Neutrophil (primary cell): ENCODE results near the gene MPV17L.
"Not testable (repeated sequence)": the region's sequence is repeated elsewhere in the genome, so short reads cannot be mapped to it uniquely, and the experiment has no call there.

Source experiments
- H3K27ac ChIP-seq: fragments of 200-600 bp; sonication (generic); 2 replicates; pipeline ENCODE4 v1.5.1; 2016; ENCODE audit warnings: mild to moderate bottlenecking, moderate library complexity
- H3K27me3 ChIP-seq: fragments of 200-600 bp; sonication (generic); 2 replicates; pipeline ENCODE4 v1.6.0; 2016; ENCODE audit warnings: mild to moderate bottlenecking
- H3K36me3 ChIP-seq: fragments of 200-600 bp; sonication (generic); 2 replicates; pipeline ENCODE4 v1.5.1; 2017
- H3K4me1 ChIP-seq, 2 experiments: fragments of 200-600 bp in 1 of 2; sonication (generic) in 1 of 2; 1 replicate in 1 of 2; 2 replicates in 1 of 2; pipeline versions ENCODE4 v1.5.1 to v1.6.1; 2013 to 2016; ENCODE audit warnings: low read depth in 1 of 2, low read length in 1 of 2, mild to moderate bottlenecking in 1 of 2, moderate library complexity in 1 of 2; ENCODE audit not compliant: control insufficient read depth in 1 of 2, insufficient read depth in 1 of 2
- H3K4me3 ChIP-seq, 2 experiments: fragments of 200-600 bp in 1 of 2; sonication (generic) in 1 of 2; 1 replicate in 1 of 2; 2 replicates in 1 of 2; pipeline ENCODE4 v1.5.1; 2013 to 2016; ENCODE audit warnings: low read depth in 1 of 2, low read length in 1 of 2, mild to moderate bottlenecking in 1 of 2, moderate library complexity in 1 of 2
- H3K9me3 ChIP-seq: fragments of 200-600 bp; sonication (generic); 2 replicates; pipeline ENCODE4 v1.5.1; 2016
- TF ChIP-seq, protein P1 (sequence below): fragments of 200-600 bp; sonication (generic); IDR thresholded peaks from 2 replicates; pipeline ENCODE4 v1.5.1; 2016; ENCODE audit warnings: antibody characterized with exemption

The MPV17L gene

DNA sequence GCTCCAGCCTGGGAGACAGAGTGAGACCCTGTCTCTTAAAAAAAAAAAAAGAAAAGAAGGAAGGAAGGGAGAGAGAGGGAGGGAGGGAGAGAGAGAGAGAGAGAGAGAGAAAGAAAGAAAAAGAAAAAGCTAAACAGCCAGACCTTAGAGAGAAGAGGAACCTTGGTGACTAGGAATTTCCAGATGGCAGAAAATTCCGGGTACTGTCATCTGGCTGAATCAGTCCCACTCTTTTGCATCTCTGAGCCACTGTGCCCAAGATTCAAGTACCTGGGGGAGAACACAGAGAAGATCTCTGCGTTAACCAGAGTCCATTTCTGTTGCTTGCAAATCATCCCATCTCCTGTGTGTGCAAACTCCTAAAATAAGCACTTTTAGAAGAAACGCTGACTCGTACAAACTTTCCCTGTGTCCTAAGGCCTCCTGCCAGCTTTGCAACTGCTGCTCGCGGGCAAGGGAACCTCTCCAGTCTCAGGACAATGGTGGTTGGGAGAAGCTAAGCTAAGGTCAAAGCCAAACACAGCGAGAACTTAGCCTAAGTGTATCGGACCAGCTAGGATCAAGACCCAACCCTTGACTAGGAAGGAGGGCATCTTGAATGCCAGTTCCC, 56.8 kb downstream of the MPV17L start:
- no peaks in the 10 kb centered on the region for H3K9me3 ChIP-seq
- no peaks in the 10 kb centered on the region for H3K27me3 ChIP-seq
- H3K27ac ChIP-seq, result no peak overlapping the region
- TF ChIP-seq, protein P1, sequence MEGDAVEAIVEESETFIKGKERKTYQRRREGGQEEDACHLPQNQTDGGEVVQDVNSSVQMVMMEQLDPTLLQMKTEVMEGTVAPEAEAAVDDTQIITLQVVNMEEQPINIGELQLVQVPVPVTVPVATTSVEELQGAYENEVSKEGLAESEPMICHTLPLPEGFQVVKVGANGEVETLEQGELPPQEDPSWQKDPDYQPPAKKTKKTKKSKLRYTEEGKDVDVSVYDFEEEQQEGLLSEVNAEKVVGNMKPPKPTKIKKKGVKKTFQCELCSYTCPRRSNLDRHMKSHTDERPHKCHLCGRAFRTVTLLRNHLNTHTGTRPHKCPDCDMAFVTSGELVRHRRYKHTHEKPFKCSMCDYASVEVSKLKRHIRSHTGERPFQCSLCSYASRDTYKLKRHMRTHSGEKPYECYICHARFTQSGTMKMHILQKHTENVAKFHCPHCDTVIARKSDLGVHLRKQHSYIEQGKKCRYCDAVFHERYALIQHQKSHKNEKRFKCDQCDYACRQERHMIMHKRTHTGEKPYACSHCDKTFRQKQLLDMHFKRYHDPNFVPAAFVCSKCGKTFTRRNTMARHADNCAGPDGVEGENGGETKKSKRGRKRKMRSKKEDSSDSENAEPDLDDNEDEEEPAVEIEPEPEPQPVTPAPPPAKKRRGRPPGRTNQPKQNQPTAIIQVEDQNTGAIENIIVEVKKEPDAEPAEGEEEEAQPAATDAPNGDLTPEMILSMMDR, result no peak
- no peak overlapping the region for H3K4me3 ChIP-seq
- H3K36me3 ChIP-seq, result no peaks in the 10 kb centered on the region
- no peaks in the 10 kb centered on the region for H3K4me1 ChIP-seq

DNA sequence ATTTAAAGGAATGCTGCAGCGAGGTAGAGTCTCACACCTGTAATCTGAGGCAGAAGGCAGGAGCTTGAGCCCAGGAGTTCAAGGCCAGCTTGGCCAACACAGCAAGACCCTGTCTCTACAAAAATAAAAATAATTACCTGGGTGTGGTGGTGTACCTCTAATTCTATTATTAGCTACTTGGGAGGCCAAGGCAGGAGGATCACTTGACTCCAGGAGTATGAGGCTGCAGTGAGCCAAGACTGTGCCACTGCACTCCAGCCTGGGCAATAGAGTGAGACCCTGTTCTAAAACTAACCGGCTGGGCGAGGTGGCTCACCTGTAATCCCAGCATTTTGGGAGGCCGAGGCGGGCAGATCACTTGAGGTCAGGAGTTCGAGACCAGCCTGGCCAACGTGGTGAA, 57.7 kb downstream of the MPV17L start:
- not testable (repeated sequence) for H3K9me3 ChIP-seq

DNA sequence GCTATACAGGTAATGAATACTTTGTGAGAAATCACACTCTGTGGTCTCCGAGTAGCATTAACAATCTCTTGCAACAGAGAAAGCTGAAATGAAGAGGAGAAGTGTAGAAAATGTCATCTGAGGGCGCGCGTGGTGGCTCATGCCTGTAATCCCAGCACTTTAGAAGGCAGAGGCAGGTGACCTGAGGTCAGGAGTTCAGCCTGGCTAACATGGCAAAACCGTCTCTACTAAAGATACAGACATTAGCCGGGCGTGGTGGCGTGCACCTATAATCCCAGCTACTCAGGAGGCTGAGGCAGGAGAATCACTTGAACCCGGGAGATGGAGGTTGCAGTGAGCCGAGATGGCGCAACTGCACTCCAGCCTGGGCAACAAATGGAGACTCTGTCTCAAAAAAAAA, 59.4 kb downstream of the MPV17L start:
- H3K36me3 ChIP-seq, H3K4me1 ChIP-seq, H3K9me3 ChIP-seq, H3K27me3 ChIP-seq, H3K27ac ChIP-seq, H3K4me3 ChIP-seq: not testable (repeated sequence)

More for the DNA sequence above, 57.7 kb downstream of the MPV17L start:
- H3K4me1 ChIP-seq, H3K27ac ChIP-seq, H3K36me3 ChIP-seq, H3K27me3 ChIP-seq, H3K4me3 ChIP-seq: not testable (repeated sequence)

DNA sequence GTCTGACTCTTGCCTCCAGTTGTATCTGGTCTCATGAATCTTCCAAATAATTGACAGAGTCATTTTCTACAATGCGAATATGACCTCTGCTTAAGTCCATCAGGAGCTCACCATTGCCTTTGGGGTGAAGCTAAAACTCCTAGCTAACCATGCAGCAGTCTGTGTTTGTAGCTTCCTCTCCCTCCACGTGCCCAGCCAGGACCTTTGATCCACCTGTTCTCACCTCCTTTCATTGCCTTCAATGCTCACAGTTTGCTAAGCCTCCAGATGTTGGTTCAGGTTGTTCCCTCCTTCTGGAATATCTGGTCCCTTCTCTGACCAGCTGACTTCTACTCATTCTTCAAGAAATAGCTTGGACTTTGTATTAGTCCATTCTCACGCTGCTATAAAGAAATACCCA, 61.8 kb downstream of the MPV17L start:
- H3K27ac ChIP-seq, result no peak overlapping the region
- H3K27me3 ChIP-seq, result no peaks in the 10 kb centered on the region
- TF ChIP-seq, protein P1, result no peak
- no peaks in the 10 kb centered on the region for H3K9me3 ChIP-seq
- H3K36me3 ChIP-seq, result no peaks in the 10 kb centered on the region
- H3K4me1 ChIP-seq, result no peaks in the 10 kb centered on the region
- no peak overlapping the region for H3K4me3 ChIP-seq

DNA sequence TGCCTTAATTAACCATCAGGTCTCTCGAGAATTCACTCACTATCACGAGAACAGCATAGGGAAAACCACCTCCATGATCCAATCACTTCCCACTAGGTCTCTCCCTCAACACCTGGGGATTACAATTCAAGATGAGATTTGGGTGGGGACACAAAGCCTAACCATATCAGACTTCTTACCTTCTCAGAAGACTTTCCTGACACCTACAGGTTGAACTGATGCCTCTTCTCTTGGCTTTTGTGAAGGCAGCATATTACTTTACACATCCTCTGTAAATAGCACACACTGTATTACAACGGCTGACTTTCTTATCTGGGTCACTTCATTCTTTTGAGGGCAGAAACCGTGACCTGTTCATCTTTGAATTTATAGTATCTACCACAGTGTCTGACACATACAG, 62.4 kb downstream of the MPV17L start:
- no peaks in the 10 kb centered on the region for H3K36me3 ChIP-seq
- H3K27ac ChIP-seq, result no peak overlapping the region
- no peaks in the 10 kb centered on the region for H3K4me1 ChIP-seq
- TF ChIP-seq, protein P1, result no peak
- no peaks in the 10 kb centered on the region for H3K9me3 ChIP-seq
- H3K4me3 ChIP-seq, result no peak overlapping the region
- H3K27me3 ChIP-seq, result no peaks in the 10 kb centered on the region

DNA sequence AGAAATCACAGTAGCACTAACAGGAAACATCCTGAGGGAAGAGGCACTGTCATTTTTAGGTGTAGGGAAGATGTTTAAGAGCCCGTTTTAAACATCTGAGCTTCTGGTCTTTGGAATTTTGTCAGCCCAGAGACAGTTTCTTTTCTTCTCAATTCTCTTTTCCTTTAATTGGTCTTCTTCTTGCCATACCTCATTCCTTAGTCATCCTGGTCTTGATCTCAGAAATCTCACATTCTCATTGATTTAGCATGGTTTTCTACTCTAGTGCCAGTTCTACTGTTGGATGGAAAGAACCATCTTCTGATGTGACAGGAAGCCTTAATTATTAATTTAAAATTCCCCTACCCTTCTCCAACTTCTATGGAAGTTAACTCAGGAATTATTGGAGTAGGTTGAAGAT, 64.2 kb downstream of the MPV17L start:
- H3K4me1 ChIP-seq, result no peaks in the 10 kb centered on the region
- no peaks in the 10 kb centered on the region for H3K9me3 ChIP-seq
- no peaks in the 10 kb centered on the region for H3K27me3 ChIP-seq
- no peak overlapping the region for H3K27ac ChIP-seq
- H3K4me3 ChIP-seq, result no peak overlapping the region
- TF ChIP-seq, protein P1, result no peak
- no peaks in the 10 kb centered on the region for H3K36me3 ChIP-seq

DNA sequence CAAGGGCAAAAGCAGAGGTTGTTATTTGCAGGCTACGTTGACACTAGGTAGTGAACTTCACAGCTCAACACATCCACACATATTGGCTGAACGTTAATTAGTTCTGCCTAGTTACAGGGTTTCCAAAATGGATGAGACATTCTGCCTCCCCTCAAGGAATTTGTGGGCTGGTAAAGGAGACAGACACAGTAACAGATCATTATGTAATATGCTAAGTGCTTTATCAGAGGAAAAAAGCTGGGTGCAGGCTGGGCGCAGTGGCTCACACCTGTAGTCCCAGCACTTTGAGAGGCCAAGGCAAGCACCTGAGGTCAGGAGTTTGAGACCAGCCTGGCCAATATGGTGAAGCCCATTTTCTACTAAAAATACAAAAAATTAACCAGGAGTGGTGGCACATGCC, 65.0 kb downstream of the MPV17L start:
- TF ChIP-seq, protein P1, result no peak
- H3K4me3 ChIP-seq, result no peak overlapping the region
- no peaks in the 10 kb centered on the region for H3K9me3 ChIP-seq
- no peak overlapping the region for H3K27ac ChIP-seq
- H3K27me3 ChIP-seq, result no peaks in the 10 kb centered on the region
- H3K36me3 ChIP-seq, result no peaks in the 10 kb centered on the region
- H3K4me1 ChIP-seq, result no peaks in the 10 kb centered on the region
